ENCODE results near the gene RRM1.
"Not testable (repeated sequence)": the region's sequence is repeated elsewhere in the genome, so short reads cannot be mapped to it uniquely, and the experiment has no call there.

The RRM1 gene

GRCh38 chr11:4094348-4095291, at the start of gene RRM1:
Gene RRM1 (plus strand): TSS chr11:4094799. CDS start chr11:4095013, 214 bp downstream.
- DNase-seq (ENCODE audit: low read depth): peak; percentile 91

GRCh38 chr11:4044976-4045646, 49.5 kb upstream of the RRM1 start:
- DNase-seq (ENCODE audit: low read depth): no peak

- DNase-seq (ENCODE audit: low read depth): no peak
These were observed 46.3 kb upstream of the RRM1 start for GRCh38 chr11:4048340-4048739.

GRCh38 chr11:4049006-4049405, 45.6 kb upstream of the RRM1 start:
- DNase-seq (ENCODE audit: low read depth): no peak

GRCh38 chr11:4050138-4050537, 44.5 kb upstream of the RRM1 start:
- DNase-seq (ENCODE audit: low read depth): no peak

- DNase-seq (ENCODE audit: low read depth): not testable (repeated sequence)
These were observed 41.4 kb upstream of the RRM1 start for GRCh38 chr11:4053200-4053599.

- DNase-seq (ENCODE audit: low read depth): no peak
These were observed 40.0 kb upstream of the RRM1 start for GRCh38 chr11:4054643-4055042.

GRCh38 chr11:4059424-4059823, 35.2 kb upstream of the RRM1 start:
- DNase-seq (ENCODE audit: low read depth): no peak

GRCh38 chr11:4060182-4060923, 34.2 kb upstream of the RRM1 start:
- DNase-seq (ENCODE audit: low read depth): no peak

- DNase-seq (ENCODE audit: low read depth): no peak
These were observed 32.9 kb upstream of the RRM1 start for GRCh38 chr11:4061700-4062099.

- DNase-seq (ENCODE audit: low read depth): no peak
These were observed 31.3 kb upstream of the RRM1 start for GRCh38 chr11:4063348-4063747.

GRCh38 chr11:4064278-4064955, 30.2 kb upstream of the RRM1 start:
- DNase-seq (ENCODE audit: low read depth): no peak

GRCh38 chr11:4065086-4065485, 29.5 kb upstream of the RRM1 start:
- DNase-seq (ENCODE audit: low read depth): no peak

- DNase-seq (ENCODE audit: low read depth): no peak
These were observed 28.8 kb upstream of the RRM1 start for GRCh38 chr11:4065601-4066377.

GRCh38 chr11:4066910-4067309, 27.7 kb upstream of the RRM1 start:
- DNase-seq (ENCODE audit: low read depth): no peak

GRCh38 chr11:4068962-4069361, 25.6 kb upstream of the RRM1 start:
- no peak for DNase-seq (ENCODE audit: low read depth)

GRCh38 chr11:4071325-4071724, 23.3 kb upstream of the RRM1 start:
- no peak for DNase-seq (ENCODE audit: low read depth)

- no peak for DNase-seq (ENCODE audit: low read depth)
These were observed 22.7 kb upstream of the RRM1 start for GRCh38 chr11:4071914-4072313.

- DNase-seq (ENCODE audit: low read depth): no peak
These were observed 21.8 kb upstream of the RRM1 start for GRCh38 chr11:4072668-4073285.

- DNase-seq (ENCODE audit: low read depth): no peak
These were observed 20.3 kb upstream of the RRM1 start for GRCh38 chr11:4074266-4074665.

GRCh38 chr11:4076774-4077173, 17.8 kb upstream of the RRM1 start:
- DNase-seq (ENCODE audit: low read depth): no peak
